Effector CD4-positive, alpha-beta T cell (primary cell): ENCODE results near the gene AHSG. TPM values are rescaled to one million over a fixed set of nuclear protein-coding genes. Genes with fewer than 3 reads are reported as not detected.
"Not testable (repeated sequence)": the region's sequence is repeated elsewhere in the genome, so short reads cannot be mapped to it uniquely, and the experiment has no call there.

Experiments
- DNase-seq: peaks from one replicate; pipeline ENCODE4 v3.0.0-alpha.2; 2020
- total RNA-seq: gene quantifications from one replicate; lab custom pipeline; 2026; lab: John Stamatoyannopoulos, UW

AHSG gene, protein sequence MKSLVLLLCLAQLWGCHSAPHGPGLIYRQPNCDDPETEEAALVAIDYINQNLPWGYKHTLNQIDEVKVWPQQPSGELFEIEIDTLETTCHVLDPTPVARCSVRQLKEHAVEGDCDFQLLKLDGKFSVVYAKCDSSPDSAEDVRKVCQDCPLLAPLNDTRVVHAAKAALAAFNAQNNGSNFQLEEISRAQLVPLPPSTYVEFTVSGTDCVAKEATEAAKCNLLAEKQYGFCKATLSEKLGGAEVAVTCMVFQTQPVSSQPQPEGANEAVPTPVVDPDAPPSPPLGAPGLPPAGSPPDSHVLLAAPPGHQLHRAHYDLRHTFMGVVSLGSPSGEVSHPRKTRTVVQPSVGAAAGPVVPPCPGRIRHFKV
- not detected for total RNA-seq

DNA sequence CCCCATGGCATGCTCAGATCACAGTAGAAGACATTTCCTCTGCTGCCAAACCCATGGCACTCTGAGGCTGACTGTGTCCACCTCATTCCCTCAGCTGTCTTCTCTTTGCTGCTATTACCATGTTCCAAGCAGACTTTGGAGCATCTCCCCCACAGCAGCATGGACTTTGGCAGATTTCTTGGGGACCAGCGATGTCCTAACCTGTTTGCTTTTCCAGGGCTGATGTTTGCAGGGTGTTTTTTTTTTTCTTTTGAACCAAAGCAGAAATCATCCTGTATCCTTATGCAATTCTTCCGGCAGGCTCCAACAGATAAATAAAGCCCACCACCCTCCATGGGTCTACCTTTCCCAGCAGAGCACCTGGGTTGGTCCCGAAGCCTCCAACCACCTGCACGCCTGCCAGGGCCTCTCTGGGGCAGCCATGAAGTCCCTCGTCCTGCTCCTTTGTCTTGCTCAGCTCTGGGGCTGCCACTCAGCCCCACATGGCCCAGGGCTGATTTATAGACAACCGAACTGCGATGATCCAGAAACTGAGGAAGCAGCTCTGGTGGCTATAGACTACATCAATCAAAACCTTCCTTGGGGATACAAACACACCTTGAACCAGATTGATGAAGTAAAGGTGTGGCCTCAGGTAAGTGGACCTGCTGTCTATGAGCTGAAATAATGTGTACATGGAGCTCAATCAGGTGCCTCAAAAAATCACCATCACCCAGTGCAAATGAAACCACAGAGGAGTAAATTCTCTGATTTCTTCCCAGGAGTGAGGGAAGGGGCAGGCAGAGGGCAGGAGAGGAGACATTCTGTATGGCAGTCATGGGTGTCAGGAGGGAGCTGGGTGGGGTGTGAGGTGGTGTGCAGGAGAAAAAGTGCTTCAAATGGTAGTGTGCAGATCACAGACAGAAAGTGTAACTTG is at the start of gene AHSG:
Gene AHSG (plus strand): TSS at position 340 of the 916 bp plus-strand sequence. CDS start 82 bp downstream, at position 422.
- no peak for DNase-seq

DNA sequence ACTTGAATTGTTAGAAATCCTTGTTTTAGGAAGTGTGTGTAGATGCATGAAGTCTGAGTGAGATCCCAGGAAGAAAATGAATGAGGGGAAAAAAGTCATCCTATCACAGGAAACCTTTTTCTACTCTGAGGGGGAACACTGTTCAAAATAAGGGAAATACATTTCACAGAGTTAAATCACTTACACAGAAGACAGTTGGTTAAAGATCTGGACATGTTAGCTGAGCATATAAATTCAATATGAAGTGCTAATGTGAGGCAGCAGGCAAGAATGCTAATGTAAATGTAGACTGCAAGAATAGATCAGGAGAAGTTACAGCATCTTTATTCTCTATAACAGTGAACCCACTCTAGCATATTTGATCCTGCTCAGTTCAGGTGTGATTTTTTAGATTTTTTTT is 48.3 kb upstream of the AHSG start:
- no peak for DNase-seq

DNA sequence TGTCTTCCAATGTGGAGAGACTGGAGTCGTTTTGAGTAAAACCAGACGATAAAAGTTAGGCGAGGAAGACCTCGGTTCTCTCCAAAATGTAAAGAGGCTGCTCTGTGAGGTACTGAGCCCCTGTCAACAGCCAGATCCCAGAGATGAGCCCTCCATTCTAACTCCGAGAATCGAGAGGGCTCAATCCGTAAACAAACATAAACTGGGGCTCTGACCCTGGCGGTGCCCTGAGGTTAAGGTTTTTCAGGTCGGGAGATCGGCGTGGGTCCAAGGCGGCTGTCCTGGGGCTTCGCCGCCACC is 46.1 kb upstream of the AHSG start:
- DNase-seq = no peak

DNA sequence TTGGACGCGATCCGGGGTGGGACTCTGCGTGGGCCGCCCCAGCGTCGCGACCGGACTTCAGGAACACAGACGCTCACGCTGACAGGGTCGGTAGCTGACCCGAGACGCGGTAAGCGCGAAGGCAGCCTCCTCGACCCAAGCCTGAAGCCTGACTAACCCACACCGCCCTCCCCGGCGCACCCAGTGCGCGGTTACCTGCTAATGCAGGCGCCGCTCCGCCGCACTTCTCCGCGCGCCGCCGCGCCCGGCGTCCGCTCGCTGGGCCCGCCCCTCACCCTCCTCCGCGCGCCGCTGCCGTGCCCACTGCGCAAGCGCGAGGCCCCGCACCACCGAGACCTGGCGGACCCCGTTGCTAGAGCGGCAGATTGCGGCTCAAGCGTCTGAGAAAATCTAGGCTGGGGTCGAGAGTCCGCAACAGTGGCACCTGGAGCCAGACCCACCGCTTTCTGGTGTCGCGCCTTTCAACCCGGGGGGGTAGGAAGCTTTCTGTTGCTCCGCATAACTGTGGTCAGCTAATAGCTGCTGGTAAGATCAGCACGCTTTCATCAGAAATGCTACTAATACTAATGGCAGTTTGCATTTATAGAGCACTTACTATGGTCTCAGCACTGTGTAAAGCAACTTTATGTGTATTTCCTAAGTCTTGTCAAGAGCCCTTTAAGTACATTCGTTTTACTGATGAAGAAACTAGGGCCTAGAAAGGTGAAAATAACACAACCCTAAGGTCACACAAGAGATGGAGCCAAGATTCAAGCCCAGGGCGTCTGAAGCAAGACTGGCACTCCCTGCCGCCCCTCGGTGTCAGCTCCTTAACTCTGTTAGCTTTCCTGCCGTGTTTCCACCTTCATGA is 45.6 kb upstream of the AHSG start, which contains the start of gene TBCCD1:
Gene TBCCD1 (minus strand): TSS at position 268 of the 850 bp plus-strand sequence. CDS start 3,010 bp downstream, outside the sequence.
- DNase-seq = peak; percentile 91

DNA sequence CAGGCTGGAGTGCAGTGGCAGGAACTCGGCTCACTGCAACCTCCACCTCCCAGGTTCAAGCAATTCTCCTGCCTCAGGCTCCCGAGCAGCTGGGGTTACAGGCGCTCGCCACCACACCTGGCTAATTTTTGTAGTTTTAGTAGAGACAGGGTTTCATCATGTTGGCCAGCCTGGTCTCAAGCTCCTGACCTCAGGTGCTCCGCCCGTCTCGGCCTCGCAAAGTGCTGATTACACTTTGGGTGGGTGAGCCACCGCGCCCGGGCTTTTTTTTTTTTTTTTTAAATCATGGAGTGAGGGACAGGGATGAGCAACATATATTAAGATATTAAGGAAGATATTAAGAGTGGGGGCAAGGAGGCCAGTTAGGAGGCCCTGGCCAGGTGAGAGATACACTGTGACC is 43.5 kb upstream of the AHSG start:
- not testable (repeated sequence) for DNase-seq

DNA sequence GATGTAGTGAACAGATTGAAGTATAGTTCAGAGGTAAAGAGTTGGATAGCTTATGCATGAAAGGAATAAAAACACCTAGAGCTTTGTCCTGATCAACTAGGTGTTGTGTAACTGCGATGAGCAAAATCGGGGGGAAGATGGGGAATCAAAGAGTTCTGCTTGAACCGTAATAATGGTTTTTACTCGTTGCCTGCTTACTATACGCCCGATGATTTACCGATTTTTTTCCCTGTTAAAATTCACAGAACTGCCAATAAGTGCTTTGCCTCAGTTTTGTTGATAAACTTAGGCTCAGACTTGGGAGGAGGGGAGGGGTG is 43.1 kb upstream of the AHSG start:
- DNase-seq = no peak

DNA sequence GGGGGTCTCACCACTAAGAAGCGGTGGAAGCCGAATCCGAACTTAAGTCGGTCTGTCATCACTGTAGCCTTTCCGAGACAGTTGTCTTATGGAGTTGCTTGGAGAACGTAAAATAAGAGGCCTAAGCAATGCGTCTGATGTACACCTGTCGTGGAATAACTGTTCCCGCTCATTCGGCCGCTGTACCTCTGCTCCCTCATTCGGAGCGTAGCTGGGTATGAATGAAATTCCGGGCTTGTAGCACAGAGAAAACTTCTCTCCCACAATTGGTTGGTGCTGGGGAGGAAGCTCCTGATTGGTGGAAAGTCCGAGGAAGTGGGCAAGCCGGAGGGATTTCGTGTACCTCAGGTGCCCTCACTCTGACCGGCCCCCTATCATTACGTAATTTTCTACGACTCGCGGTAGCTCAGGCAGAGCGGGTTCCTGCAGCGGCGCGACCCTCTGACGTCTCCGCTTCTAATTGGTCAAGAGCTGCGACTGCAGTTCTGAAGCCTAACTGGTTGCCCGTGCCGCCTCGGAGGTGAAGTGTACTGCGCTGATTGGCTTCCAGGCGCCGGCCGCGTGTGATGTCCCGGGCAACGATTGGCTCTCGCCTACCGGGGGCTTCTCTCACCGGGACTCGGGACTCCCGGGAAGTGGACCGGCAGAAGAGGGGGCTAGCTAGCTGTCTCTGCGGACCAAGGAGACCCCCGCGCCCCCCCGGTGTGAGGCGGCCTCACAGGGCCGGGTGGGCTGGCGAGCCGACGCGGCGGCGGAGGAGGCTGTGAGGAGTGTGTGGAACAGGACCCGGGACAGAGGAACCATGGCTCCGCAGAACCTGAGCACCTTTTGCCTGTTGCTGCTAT is 42.5 kb upstream of the AHSG start, which contains the start of gene DNAJB11:
Gene DNAJB11 (plus strand): TSS at position 625 of the 845 bp plus-strand sequence. CDS start 178 bp downstream, at position 803.
- peak; percentile 99 for DNase-seq

DNA sequence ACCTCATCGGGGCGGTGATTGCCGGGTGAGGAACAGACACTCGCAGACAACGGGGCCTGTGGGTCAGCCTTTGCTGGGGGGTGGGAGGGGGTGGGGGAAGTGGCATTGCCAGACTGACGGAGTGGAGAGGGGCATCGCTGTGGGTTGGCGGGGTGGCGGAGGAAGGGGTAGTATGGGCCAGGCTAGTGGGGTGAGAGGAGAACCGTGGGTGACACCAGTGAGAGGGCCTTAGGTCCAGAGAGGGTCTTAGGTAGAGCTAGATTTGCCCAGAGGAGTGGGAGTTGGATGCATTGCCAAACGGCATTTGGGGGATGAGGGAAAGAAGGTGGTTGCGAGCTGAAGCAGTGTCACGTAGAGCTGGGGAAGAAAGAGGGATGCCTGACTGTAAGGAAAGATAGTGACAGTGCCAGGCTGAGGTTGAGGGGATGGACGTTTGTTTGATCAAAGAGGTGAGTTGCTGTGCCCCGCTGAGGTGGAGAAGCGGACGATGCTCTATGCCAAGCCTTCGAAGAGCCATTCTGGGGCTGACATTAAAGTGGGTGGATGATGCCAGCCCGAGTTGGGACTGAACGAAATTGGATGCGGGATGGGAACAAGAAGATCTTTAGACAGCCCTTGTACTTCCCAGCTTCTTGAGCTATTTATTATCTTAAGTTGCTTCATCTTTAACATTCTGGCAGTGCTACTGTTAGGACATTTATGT is 41.8 kb upstream of the AHSG start:
- no peak for DNase-seq

DNA sequence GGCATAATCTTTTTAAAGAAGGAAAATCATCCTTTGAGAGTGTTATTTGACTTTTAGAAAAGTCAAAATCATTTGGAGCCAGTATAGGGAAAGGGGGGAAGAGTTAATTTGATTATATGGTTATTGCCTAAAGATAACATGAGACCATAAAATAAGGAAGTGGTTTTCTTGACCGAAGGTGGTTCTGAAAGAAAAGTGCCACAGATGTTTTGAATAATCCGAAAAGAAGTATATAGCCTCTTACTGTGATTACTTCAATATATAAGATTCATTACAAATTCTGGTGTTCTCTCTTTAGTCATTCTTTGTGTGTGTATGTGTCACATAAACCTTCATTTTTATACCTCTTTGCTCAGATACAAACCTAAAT is 41.2 kb upstream of the AHSG start:
- DNase-seq = no peak

DNA sequence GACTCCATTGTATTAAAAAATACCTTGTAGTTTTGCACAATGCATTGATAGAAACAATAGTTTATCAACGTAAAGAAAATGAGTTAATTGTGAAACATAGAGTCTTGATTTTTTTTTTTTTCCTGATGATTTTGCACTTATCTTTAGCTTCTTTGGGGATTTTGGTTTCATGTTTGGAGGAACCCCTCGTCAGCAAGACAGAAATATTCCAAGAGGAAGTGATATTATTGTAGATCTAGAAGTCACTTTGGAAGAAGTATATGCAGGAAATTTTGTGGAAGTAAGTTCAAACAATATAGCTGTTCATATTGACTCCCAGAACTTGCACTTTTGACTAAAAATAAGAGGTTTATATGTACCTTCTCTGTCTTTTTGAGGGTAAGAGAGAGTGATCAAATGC is 35.3 kb upstream of the AHSG start:
- no peak for DNase-seq

DNA sequence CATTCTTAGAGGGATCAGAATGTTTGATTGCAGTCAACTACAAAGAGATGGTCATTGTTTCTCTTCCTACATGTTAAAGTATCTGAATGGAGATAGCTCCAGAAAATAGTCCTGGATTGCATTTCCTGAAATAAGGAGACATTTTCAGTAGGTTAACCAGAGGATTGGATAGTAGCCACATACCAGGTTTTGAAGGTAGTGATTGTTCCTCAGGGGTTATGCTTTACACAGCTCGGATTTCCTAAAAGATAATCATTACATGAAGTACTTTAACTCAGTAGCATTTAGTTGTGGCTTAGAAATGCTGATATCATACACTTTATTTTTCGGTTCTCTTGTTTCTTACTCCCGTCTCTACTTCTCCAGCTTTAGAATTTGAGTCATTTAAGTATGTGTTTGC is 32.1 kb upstream of the AHSG start:
- no peak for DNase-seq

DNA sequence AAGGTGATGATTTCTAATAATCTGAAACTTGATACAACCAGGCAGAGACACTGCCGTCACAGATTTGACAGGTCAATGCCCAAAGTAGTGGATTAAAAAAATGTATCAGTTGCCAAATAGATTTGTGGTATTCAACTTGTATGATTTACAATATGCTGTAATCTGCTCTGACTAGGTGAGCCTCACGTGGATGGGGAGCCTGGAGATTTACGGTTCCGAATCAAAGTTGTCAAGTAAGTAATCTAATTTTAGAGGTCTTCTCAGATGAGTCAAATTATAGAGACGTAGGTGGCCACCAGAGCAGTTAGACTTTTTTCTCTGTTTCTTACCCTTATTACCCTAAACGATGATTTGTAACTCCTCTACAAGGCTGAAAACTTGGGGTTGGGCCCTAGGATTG is 30.3 kb upstream of the AHSG start:
- no peak for DNase-seq

DNA sequence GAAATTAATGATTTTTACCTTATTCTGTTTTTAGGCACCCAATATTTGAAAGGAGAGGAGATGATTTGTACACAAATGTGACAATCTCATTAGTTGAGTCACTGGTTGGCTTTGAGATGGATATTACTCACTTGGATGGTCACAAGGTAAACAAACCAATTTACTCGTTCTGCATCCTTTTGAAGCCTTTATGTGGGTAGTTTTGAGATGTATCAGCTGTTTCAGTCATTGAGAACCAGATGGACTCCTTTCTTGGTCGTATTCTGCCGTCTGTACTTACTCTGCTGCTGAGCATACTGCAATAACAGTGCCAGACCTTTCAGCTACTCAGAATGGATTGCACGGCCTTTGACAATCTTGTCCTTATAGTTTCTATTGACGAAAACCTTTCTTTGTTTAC is 29.0 kb upstream of the AHSG start:
- DNase-seq = no peak

DNA sequence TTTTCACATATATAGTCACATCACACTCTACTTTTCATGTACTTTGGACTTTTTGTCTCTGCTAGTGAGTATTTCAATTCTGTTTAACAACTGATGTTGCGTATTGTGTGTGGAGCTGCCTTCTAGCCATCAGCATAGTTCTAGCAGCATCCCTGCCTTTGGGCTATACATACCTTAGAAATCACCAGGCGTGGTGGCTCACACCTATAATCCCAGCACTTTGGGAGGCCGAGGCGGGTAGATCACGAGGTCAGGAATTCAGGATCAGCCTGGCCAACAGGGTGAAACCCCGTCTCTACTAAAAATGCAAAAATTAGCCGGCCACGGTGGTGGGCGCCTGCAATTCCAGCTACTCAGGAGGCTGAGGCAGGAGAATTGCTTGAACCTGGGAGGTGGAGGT is 26.6 kb upstream of the AHSG start:
- DNase-seq = not testable (repeated sequence)

DNA sequence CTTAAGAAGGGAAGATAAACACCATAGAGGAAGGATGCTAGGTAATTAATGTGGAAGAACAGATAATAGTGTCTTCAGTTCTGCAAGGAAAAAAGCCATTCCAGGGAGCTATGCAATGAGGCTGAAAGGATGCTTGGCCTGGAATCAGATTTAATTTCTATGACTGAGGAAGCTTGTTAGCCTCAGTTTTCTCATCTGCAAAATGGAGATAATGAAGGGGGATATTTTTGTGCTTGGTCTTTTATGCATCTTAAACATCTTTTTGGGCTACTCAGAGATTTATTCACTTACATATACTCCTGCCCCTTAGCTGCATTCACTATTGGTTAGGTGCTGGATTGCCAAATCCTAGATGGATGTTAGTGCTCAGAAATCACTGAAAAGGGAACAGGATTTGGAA is 25.7 kb upstream of the AHSG start:
- DNase-seq = no peak

DNA sequence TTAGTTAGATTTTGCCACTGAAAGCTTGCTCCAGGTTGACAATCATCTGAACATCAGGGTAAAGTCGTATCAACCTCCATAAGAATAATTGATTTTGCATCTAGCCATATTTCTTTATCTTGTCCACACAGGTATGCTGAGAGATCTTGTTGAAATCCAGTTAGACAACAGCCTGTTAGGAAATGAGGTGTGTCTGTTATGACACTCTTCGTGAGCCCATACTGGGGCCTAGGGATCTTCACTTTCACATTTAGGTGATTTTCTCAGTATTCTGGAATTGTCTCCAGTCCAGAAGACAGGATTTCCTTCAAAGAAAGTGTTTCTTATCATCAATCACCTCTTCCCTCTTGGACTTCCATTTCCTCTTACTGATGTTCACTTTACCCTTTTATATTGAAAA is 24.2 kb upstream of the AHSG start:
- DNase-seq = no peak

DNA sequence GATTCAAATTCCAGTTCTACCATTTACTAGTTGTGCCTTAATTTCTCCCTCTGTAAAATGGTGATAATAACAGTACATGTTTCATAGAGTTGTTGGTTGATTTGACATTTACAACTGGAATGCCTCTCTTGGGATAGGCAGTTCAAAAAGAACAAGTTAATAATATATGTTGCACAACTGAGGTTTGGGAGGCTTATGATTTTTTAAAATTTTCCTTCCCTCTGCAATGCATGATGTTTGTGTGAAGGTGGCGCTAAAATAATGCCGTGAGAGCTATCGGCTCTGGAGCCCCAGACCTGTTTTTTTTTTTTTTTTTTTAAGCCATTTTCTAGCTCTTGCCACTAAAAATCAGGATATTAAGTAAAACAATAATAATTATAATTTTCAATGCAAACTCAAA is 23.7 kb upstream of the AHSG start:
- DNase-seq = no peak

DNA sequence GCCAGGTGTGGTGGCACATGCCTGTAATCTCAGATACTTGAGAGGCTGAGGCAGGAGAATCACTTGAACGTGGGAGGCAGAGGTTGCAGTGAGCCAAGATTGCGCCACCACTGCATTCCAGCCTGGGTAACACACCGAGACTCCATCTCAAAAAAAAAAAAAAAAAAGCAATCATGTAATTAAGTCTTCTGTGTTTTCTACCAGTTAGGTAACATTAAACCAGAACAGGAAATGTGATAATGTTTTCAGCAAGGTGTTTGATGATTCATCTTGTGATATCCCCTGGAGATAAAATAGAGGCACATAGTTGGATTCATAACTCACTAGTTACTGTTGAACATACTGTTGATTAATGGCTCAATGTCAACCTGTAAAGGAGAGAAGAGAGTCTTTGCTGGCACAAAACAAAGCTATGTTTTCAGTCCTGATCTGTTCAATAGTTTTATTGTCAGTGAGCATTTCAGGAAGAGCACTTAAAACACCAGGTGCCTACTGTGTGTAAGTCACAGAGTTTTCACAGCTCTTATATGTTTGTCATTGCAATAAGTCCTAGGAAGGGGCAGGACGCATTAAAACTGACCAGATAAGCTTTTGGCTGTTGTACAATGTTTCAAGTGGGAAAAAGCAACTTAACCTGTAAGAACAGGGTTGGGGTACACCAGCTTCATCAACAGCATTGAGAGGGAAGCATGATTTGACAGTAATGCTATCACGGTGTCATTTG is 22.8 kb upstream of the AHSG start:
- DNase-seq = no peak

DNA sequence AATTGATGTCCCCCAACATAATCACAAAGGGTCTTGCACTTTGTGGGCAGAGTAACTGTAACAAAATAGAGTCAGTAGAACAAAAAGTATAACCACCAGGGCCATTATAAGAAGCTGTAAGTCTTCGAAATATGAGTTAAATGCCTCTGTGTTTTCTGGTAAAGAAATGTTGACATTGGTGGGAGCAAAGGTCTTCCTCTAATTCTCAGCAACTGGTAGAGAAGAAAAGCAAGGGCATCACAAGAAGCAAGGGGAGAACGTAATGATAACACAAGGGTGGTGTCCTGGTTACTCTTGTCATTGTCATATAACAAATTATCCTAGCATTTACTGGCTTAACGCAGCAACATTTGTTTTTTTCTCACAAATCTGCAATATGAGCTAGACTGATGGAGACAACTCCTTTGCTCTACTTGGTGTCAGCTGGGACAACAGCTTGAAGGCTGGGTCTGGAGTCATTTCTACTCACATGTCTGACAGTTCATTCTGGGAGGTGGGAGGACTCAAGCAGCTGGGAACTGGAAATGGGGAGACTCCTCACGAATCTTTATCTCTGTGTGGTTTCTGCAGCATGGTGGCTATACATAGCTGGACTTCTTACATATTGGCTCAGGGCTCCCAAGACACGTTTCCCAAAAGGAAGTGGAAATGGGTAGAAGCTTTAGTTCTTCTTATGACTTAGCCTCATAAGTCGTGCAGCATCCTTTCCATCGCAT is 22.1 kb upstream of the AHSG start:
- no peak for DNase-seq

DNA sequence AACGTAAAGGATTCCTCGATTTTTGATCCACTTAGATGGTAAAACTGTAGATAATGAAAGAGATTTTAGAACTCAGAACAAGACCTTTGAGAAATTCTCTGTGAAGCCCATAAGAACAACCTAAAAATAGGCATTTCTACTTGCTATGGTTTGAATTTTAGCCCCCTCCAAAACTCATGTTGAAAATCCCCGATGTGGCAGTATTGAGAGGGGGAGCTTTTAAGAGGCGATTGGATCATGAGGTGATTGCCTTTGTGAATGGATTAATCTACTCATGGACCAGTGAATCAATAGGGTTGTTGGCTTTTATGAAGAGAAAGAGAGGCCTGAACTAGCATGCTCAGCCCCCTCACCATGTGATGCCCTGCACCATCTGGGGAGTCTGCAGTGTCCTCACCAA is 20.2 kb upstream of the AHSG start:
- no peak for DNase-seq
